Superior temporal gyrus (tissue), 1 donor: Measurements from ENCODE around the gene LAMC1.

Source experiments
- DNase-seq: peaks from one replicate; pipeline ENCODE4 v3.0.0-alpha.2; 2016; ENCODE audit errors: extremely low spot score

Gene LAMC1

DNA sequence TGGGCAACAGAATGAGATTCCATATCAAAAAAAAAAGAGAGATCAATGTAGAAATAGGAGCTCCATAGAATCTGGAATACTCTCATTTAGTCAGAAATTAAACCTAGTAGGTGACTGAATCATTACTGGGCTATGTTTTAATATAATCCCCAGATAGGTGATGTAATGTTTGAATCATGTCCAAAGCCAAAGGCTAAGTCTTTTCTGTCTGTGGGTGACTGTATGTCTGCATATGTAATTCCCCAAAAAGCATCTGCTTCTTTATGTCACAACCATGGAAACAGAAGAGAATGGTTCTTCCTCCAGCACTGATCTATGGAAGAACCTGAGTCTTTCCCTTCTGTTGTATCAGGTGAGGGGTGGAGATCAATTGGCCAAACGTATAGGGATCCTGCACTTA is 168.6 kb downstream of the LAMC1 start:
- no peak for DNase-seq

DNA sequence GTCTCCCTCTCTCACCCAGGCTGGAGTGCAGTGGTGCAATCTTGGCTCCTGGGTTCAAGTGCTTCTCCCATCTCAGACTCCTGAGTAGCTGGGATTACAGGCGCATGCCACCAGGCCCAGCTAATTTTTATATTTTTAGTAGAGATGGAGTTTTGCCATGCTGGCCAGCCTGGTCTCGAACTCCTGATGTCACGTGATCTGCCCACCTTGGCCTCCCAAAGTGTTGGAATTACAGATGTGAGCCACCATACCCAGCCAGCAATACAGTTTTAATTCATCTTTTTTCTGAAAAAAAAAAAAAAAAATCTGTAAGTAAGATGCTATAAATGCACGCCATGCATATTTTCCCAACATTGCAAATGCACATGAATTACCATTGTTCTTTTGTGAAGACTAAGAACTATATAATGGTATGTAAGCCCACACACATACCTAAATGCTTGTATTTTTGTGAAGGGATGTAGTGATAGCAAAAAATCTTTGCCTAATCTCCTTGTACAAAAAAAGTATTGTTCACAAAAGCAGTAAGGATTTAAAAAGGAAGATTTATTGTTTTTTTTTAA is 170.8 kb downstream of the LAMC1 start:
- DNase-seq: no peak

DNA sequence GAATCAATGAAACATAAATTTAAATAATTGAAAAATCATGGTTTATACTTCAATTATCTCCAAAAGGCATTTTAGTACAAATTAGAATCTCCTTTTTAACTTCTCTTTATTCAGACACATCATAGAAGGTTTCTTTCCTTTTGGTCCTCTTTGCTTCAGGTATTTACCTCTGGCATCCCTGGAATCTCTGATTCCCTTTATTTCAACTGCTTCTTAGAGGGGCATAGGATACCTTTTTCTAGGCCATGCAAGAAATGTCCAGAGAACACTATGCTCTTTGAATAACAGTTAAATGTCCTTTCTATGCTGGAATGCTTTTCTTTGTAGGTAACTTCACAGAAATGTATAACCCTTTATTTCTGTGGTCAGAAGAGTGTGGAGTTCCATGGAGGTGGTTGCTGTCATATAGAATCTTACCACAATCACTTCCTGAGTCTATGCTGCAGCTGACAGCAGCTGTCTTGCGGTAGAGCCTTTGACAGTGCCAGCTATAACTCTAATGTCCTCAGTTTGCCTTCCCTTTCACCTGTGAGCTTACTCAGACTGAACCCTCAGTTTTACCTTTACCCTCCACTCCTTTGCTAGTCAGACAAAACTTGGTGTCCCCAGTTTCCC is 171.4 kb downstream of the LAMC1 start:
- no peak for DNase-seq

DNA sequence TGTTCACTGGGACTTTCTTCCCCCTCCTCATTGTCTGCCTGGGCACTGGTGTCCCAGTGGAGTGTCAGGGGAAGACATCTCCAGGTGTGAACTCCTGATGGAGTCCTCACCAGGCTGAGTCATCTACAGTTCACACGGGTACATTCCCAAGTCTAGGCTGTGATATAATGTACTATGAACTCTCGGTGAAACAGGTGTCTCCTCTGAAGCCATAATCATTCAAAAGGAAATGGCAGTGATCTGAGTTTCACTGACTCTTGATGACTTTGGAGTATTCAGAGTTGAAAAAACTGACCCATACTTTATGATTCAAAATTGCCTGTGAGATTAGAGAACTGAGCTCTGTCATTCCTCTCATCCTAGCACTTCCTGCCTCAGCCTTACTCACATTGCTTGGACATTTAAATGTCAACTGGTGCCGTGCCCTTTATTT is 171.9 kb downstream of the LAMC1 start:
- no peak for DNase-seq
